Choroid plexus epithelial cell (primary cell): ENCODE measurements around the gene RIMKLA.

ENCODE experiments used
- DNase-seq: peaks from one replicate; pipeline ENCODE4 v3.0.0-alpha.2; 2010; ENCODE audit warnings: low read depth
- H3K4me3 ChIP-seq: 2 replicates; pipeline ENCODE4 v1.5.1; 2011; ENCODE audit warnings: low read depth, mild to moderate bottlenecking, control low read depth, low read length, moderate library complexity
- TF ChIP-seq, protein P1 (sequence below): conservative IDR thresholded peaks from 2 replicates; pipeline ENCODE4 v1.5.1; 2011; ENCODE audit warnings: low read depth, mild to moderate bottlenecking, control low read depth, inconsistent platforms, low read length, moderate library complexity

The RIMKLA gene

DNA sequence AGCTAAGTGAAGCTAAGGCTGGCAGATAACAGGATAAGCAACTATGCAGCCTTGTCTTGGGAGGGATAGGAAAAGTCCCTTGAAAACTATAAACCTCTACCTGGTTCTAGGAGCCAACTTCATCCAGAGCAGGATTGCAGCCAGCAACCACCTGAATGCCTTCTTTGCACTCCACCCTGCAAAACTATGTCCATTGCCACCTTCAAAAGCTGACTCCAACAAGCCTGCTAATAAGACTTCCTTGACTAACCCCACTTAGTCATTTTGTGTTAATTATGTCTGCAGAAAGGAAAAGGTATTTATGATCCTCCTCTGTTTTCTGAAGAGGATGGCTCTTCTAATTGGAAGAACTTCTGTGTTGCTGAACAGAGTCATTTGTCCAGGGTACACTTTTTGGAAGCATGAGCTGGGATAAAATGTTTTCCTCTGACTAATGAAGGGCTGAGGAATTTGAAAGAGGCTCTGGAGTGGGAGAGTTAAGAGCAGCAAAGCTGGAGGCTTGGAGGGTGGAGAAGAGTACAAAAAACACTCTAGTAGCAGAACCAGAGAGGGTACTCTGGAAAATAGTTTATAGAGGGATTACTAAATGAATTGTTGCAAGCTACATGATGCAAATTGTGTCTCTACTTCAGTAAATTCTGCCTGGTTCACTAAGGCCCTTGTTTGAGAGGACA, 9.6 kb upstream of the RIMKLA start:
- TF ChIP-seq, protein P1, sequence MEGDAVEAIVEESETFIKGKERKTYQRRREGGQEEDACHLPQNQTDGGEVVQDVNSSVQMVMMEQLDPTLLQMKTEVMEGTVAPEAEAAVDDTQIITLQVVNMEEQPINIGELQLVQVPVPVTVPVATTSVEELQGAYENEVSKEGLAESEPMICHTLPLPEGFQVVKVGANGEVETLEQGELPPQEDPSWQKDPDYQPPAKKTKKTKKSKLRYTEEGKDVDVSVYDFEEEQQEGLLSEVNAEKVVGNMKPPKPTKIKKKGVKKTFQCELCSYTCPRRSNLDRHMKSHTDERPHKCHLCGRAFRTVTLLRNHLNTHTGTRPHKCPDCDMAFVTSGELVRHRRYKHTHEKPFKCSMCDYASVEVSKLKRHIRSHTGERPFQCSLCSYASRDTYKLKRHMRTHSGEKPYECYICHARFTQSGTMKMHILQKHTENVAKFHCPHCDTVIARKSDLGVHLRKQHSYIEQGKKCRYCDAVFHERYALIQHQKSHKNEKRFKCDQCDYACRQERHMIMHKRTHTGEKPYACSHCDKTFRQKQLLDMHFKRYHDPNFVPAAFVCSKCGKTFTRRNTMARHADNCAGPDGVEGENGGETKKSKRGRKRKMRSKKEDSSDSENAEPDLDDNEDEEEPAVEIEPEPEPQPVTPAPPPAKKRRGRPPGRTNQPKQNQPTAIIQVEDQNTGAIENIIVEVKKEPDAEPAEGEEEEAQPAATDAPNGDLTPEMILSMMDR: no peak
- no peak for DNase-seq

DNA sequence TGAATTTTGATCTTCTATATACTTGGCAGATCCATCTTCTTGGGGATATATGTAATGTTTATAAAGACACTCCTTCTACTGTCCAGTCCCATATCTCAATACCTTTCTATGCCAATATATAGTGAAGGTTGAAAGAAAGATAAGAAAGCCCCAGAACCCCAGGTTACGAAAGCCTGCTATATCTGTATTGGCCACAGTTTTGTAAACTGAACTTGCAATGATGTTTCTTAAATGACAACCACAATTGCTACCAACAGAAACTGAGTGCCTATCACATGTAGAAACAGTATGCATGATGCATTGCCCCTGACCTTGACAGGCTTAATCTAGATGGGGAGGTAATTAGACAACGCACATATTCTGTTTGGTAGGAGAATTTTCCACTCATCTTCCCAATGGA, 7.8 kb upstream of the RIMKLA start:
- DNase-seq: no peak
- no peak overlapping the region for H3K4me3 ChIP-seq
- TF ChIP-seq, protein P1: no peak

More for the DNA sequence above, 9.6 kb upstream of the RIMKLA start:
- H3K4me3 ChIP-seq: no peak overlapping the region

DNA sequence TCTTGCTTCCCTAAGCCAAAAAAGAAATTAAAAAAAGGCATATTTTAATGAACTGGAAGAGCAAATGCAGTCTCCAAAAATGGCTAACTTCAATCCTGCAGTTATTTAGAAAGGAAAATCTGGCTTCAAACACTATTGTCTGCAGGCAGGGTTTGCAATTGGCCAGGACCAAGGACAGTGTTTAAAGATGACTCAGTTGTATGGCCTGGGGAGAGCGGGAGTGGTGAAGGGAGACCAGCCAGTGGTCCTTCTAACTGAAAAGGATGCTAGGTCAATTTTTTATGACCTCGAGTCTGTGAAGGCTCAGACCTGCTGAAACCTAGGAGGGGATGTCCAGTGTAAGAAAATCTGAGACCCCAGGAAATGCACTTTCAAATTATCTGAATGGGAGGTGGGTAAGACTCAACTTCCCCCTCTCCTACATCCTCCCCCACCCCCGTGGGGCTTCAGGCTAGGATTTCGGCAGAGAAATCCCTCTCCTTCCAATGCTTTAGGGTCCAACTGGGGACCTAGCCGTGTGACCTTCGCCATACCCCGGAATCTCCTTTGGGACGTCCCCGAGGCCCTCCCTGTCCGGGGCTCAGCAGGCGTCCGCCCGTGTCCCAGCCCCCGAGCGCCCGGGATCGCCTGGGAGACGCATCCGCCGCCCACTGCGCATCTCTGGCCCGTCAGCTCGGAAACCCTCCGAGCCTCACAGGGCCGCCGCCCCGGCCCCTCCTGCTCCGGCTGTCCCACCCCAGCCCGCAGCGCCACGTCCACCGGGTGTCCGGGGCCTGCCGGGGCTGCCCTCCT, 602 bp upstream of the RIMKLA start:
- TF ChIP-seq, protein P1: no peak
- H3K4me3 ChIP-seq: peak overlapping the region; percentile 20
- DNase-seq: peak; percentile 33

DNA sequence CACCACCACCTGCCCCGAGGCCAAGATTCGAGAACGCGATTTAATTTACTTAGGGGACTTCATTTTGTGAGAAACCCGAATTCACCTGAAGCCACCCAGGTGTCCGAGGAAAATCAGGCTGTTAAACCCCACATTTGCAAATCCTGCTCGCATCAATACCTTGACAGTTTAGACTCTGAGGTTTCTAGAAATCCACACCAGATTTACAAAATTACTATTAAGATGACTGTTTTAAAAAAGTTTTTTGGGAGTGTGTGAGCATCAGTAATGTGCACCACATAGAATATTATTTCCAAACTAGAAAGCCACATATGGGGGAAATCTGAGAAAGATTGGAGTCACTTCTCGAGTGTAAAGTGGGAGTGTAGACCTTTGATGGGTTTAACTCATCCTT, 685 bp downstream of the RIMKLA start:
- no peak overlapping the region for H3K4me3 ChIP-seq

DNA sequence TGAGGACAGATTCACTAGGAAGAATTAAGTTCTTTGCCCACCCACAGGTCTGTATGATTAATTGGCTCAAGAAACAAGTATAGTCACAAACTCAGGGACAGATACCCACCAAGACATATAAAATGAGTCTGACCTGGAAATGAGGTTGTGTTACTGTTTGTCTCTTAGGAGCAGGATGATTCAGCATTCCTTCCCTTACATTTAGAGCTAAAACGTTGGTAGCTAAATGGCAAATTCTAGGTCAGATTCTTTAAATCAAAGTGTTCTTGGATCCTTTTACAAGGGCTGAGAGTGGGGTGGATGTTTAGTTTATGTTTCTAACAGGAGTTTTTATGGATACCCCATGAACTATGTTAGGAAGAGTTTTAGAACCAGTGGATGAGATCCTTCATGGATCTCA, 4.7 kb downstream of the RIMKLA start:
- TF ChIP-seq, protein P1: no peak
- no peak overlapping the region for H3K4me3 ChIP-seq
- DNase-seq: peak; percentile 48

More for the DNA sequence above, 685 bp downstream of the RIMKLA start:
- no peak for DNase-seq
- TF ChIP-seq, protein P1: no peak

DNA sequence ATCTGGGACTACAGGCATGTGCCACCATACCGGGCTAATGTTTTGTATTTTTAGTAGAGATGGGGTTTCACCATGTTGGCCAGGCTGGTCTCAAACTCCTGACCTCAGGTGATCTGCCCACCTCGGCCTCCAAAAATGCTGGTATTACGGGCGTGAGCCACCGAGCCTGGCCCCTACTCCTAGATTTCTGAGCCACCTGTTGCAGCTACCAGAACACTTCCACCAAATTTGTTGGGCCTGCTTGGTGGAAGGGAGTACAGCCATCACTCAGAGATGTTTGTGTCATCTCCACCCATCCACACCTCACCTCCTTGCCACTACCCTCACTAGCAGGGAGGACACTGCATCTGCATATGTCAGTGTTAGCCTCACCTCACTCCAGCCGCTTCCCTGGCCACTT, 5.5 kb downstream of the RIMKLA start:
- no peak for DNase-seq
- TF ChIP-seq, protein P1: no peak
- no peak overlapping the region for H3K4me3 ChIP-seq
